BE2C (cell line): Measurements from ENCODE around the gene SHTN1.

ENCODE experiments used
- DNase-seq: peaks from one replicate; pipeline ENCODE4 v3.0.0-alpha.2; 2020
- H3K27me3 ChIP-seq: fragments of 250-450 bp; sonication (Bioruptor Pico); 2 replicates; pipeline ENCODE4 v1.5.1; 2020; ENCODE audit warnings: mild to moderate bottlenecking
- H3K36me3 ChIP-seq: fragments of 250-450 bp; sonication (Bioruptor Pico); 2 replicates; pipeline ENCODE4 v1.5.1; 2020; ENCODE audit warnings: mild to moderate bottlenecking
- H3K4me1 ChIP-seq: fragments of 250-450 bp; sonication (Bioruptor Pico); 2 replicates; pipeline ENCODE4 v1.5.1; 2020
- H3K4me3 ChIP-seq: 2 replicates; pipeline ENCODE4 v1.5.1; 2011; ENCODE audit warnings: low read depth, low read length
- H3K9me3 ChIP-seq: fragments of 250-450 bp; sonication (Bioruptor Pico); 2 replicates; pipeline ENCODE4 v1.5.1; 2020
- TF ChIP-seq, protein P1 (sequence below): IDR thresholded peaks from 2 replicates; pipeline ENCODE4 v1.5.1; 2012; ENCODE audit warnings: mild to moderate bottlenecking, low read depth, low read length

Gene SHTN1

DNA sequence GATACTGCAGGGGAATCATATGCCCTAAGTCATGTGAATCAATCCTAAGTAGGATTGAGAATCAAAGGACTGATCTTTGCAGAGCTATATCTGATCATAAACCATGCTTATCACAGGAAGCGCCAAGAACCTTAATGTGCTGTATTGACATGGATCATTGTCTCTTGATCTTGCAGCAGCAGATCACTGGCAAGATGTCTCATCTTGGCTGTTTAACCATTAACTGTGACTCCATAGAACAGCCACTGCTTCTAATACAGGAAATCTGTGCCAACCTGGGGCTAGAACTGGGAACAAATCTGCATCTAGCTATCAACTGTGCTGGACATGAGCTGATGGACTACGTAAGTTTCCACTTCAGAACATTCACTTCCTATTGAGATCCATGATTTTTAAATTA lies 134.0 kb downstream of the SHTN1 start:
- TF ChIP-seq, protein P1, sequence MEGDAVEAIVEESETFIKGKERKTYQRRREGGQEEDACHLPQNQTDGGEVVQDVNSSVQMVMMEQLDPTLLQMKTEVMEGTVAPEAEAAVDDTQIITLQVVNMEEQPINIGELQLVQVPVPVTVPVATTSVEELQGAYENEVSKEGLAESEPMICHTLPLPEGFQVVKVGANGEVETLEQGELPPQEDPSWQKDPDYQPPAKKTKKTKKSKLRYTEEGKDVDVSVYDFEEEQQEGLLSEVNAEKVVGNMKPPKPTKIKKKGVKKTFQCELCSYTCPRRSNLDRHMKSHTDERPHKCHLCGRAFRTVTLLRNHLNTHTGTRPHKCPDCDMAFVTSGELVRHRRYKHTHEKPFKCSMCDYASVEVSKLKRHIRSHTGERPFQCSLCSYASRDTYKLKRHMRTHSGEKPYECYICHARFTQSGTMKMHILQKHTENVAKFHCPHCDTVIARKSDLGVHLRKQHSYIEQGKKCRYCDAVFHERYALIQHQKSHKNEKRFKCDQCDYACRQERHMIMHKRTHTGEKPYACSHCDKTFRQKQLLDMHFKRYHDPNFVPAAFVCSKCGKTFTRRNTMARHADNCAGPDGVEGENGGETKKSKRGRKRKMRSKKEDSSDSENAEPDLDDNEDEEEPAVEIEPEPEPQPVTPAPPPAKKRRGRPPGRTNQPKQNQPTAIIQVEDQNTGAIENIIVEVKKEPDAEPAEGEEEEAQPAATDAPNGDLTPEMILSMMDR: no peak
- Histone ChIP-seq H3K36me3 (no peaks in the 10 kb centered on the region), H3K9me3 (no peaks in the 10 kb centered on the region), H3K4me3 (no peak overlapping the region), H3K27me3 (no peaks in the 10 kb centered on the region), H3K4me1 (no peaks in the 10 kb centered on the region)
- no peak for DNase-seq

DNA sequence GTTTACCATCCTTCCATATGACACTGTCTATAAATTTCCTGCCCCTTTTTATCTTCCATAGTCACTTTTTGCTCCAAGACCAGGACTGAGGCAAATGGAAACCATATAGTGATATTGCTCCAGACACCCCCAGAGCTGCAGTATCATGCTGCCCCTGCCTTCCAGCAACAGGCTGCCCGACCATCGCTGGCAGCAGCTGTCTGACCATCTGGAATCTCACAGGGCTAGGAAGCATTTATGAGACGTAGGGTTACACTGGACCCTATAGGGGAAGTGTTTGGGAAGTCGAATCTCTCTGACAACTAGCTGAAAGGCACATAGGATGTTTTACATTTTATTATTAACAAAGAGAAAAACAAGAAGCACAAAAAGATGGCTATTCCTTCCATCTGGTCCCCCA lies 136.3 kb downstream of the SHTN1 start:
- Histone ChIP-seq H3K27me3 (no peaks in the 10 kb centered on the region), H3K4me1 (no peaks in the 10 kb centered on the region), H3K4me3 (no peak overlapping the region), H3K36me3 (no peaks in the 10 kb centered on the region), H3K9me3 (no peaks in the 10 kb centered on the region)
- TF ChIP-seq, protein P1: no peak
- no peak for DNase-seq

- TF ChIP-seq, protein P1: no peak
- no peak for DNase-seq
- Histone ChIP-seq H3K36me3 (no peaks in the 10 kb centered on the region), H3K9me3 (no peaks in the 10 kb centered on the region), H3K27me3 (no peaks in the 10 kb centered on the region), H3K4me3 (no peak overlapping the region), H3K4me1 (no peaks in the 10 kb centered on the region)
These were observed 136.8 kb downstream of the SHTN1 start for GRCh38 chr10:116868198-116868676.

DNA sequence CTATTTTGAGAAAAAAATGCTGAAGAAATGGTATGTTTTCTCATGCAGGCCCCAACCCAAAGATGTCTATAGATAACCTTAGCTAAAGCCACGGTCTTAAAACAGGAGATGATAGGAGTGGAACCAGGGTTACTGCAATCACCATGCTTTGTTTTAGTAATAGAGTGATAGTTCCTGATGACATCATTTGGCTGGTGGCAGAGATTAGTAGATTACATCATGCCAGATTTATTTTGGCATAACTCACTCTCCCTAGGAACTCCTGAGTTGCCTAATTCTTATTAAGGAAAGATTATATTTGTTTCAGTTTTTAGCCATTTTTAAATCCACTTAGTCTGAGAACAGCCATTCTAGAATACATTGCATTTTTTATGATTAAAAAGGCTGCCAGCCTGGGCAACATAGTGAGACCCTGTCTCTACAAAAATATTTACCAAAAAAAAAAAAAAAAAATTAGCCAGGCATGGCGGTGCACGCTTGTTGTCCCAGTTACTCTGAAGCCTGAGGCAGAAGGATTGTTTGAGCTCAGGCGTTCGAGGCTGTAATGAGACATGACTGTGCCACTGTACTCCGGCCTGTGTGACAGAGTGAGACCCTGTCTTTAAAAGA lies 137.9 kb downstream of the SHTN1 start:
- no peak for DNase-seq
- TF ChIP-seq, protein P1: no peak

GRCh38 chr10:116866066-116866465 lies 138.9 kb downstream of the SHTN1 start:
- no peak for DNase-seq
- no peaks in the 10 kb centered on the region for H3K4me1 ChIP-seq
- H3K36me3 ChIP-seq: no peaks in the 10 kb centered on the region
- H3K9me3 ChIP-seq: no peaks in the 10 kb centered on the region
- no peaks in the 10 kb centered on the region for H3K27me3 ChIP-seq
- H3K4me3 ChIP-seq: no peak overlapping the region
- TF ChIP-seq, protein P1: no peak

More for the DNA sequence above, 137.9 kb downstream of the SHTN1 start:
- no peaks in the 10 kb centered on the region for H3K9me3 ChIP-seq
- H3K36me3 ChIP-seq: no peaks in the 10 kb centered on the region
- H3K4me3 ChIP-seq: no peak overlapping the region
- H3K4me1 ChIP-seq: no peaks in the 10 kb centered on the region
- no peaks in the 10 kb centered on the region for H3K27me3 ChIP-seq

DNA sequence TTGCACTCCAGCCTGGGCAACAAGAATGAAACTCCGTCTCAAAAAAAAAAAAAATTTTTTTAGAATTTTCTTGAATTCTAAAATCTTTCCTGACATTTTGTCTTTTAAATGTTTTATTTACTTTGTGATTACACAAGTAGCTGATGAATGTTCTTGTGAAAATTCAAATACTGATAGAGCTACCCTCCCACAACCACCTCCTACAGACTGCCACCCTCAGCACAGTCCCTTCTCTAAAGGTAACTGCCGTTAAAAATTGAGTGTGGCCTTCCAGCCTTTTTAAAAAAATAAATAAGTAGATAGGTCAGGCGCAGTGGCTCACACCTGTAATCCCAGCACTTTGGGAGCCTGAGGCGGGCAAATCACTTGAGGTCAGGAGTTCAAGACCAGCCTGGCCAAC lies 140.6 kb downstream of the SHTN1 start:
- TF ChIP-seq, protein P1: no peak
- DNase-seq: no peak
- Histone ChIP-seq H3K4me1 (no peaks in the 10 kb centered on the region), H3K36me3 (no peaks in the 10 kb centered on the region), H3K27me3 (no peaks in the 10 kb centered on the region), H3K4me3 (no peak overlapping the region), H3K9me3 (no peaks in the 10 kb centered on the region)
